PC-9 (cell line): ENCODE measurements around the gene SLC44A5. TPM values are rescaled to one million over a fixed set of nuclear protein-coding genes. Genes with fewer than 3 reads are reported as not detected.

Experiments
- BruUV-seq: library from RNA; stranded (reverse); fragments of 400-500 nt; replicated peaks from 2 replicates; lab custom pipeline; 2021; lab: Mats Ljungman, UMichigan
- CTCF ChIA-PET: fragments of 300-600 bp; sonication (Branson Sonifier 250); formaldehyde crosslinking; loops from one replicate; lab custom pipeline; 2022; ENCODE audit warnings: antibody characterized with exemption; lab: Charles Lee
- POLR2A ChIA-PET: fragments of 300-600 bp; sonication (Branson Sonifier 250); formaldehyde crosslinking; loops from one replicate; lab custom pipeline; 2022; ENCODE audit warnings: antibody characterized with exemption; ENCODE audit not compliant: unreplicated experiment; lab: Charles Lee
- DNase-seq, 2 experiments: peaks; one replicate each; pipeline versions ENCODE4 v3.0.0 to v3.0.0-alpha.2; 2015 to 2022; ENCODE audit warnings: mixed read lengths in 1 of 2
- H2AFZ ChIP-seq: fragments of 200-600 bp; sonication (generic); 2 replicates; pipeline ENCODE4 v1.8.1; 2017; ENCODE audit warnings: antibody characterized with exemption
- H3F3A ChIP-seq: fragments of 200-600 bp; sonication (generic); 2 replicates; pipeline ENCODE4 v1.8.1; 2017; ENCODE audit warnings: antibody characterized with exemption, mild to moderate bottlenecking, low read depth; ENCODE audit not compliant: insufficient read depth
- H3K27ac ChIP-seq: fragments of 200-600 bp; sonication (generic); 2 replicates; pipeline ENCODE4 v1.6.1; 2016; ENCODE audit warnings: mixed run types
- H3K27me3 ChIP-seq: fragments of 200-600 bp; sonication (generic); 2 replicates; pipeline ENCODE4 v1.6.1; 2016; ENCODE audit warnings: low read depth, mixed run types; ENCODE audit not compliant: insufficient read depth
- H3K36me3 ChIP-seq: fragments of 200-600 bp; sonication (generic); 2 replicates; pipeline ENCODE4 v1.6.1; 2016; ENCODE audit warnings: low read depth, mixed run types
- H3K4me1 ChIP-seq: fragments of 200-600 bp; sonication (generic); replicated peaks from 2 replicates; pipeline ENCODE4 v1.6.1; 2016; ENCODE audit warnings: mixed run types; ENCODE audit not compliant: insufficient read depth
- H3K4me2 ChIP-seq: fragments of 200-600 bp; sonication (generic); 2 replicates; pipeline ENCODE4 v1.6.1; 2017; ENCODE audit warnings: mixed run types
- H3K4me3 ChIP-seq: fragments of 200-600 bp; sonication (generic); 2 replicates; pipeline ENCODE4 v1.6.1; 2016; ENCODE audit warnings: mixed run types
- H3K79me2 ChIP-seq: fragments of 200-600 bp; sonication (generic); 2 replicates; pipeline ENCODE4 v1.6.1; 2017; ENCODE audit warnings: low read depth, mixed run types
- H3K9me2 ChIP-seq: fragments of 200-600 bp; sonication (generic); 2 replicates; pipeline ENCODE4 v1.8.1; 2017; ENCODE audit warnings: mild to moderate bottlenecking; ENCODE audit not compliant: insufficient read depth
- H3K9me3 ChIP-seq: fragments of 200-600 bp; sonication (generic); 2 replicates; pipeline ENCODE4 v1.8.1; 2016; ENCODE audit warnings: low read depth; ENCODE audit not compliant: insufficient read depth
- H4K20me1 ChIP-seq: fragments of 200-600 bp; sonication (generic); 2 replicates; pipeline ENCODE4 v1.8.1; 2017; ENCODE audit not compliant: insufficient read depth
- EZH2 ChIP-seq: fragments of 200-600 bp; sonication (generic); IDR thresholded peaks from 2 replicates; pipeline ENCODE4 v1.8.0; 2017; ENCODE audit warnings: antibody characterized with exemption, low read depth
- intact Hi-C: fragments of 100-400 bp; cut with micrococcal nuclease; formaldehyde crosslinking; loops from one replicate; pipeline ENCODE4 v1.10.0; 2022; ENCODE audit not compliant: unreplicated experiment
- total RNA-seq: library from RNA; stranded (reverse); gene quantifications from 2 replicates; pipeline ENCODE4 v1.2.3, GENCODE V29; 2021
- TF ChIP-seq, protein P1 (sequence below): fragments of 200-600 bp; sonication (generic); conservative IDR thresholded peaks from 2 replicates; pipeline ENCODE4 v1.6.1; 2017; ENCODE audit warnings: mixed run types, antibody characterized with exemption, mild to moderate bottlenecking, moderate library complexity

Gene SLC44A5
- total RNA-seq, 1 experiment from 2014 or later = 0.09 TPM

GRCh38 chr1:75632350-75632949, 21.5 kb upstream of the SLC44A5 start:
- POLR2A ChIA-PET = no interaction called here
- no peak for DNase-seq

DNA sequence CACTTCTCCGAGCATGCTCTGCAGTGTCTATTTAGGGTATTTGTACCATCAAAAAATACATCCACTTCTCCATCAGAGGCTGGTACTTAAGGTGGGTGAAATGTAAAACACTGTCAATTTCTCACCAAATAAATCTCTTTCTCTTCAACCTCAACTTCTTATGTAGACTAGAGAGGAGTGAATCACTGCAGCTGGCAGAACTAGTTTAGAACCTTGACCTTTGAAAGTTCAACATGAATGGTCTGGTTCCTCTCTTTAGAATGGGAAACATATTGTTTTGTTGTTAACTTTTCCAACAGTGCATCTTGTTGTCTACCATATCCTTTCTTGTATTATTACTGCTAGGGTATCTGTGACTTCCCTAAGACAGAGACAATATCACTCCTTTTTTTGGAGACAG, 20.1 kb upstream of the SLC44A5 start:
- CTCF ChIA-PET = no interaction called here
- intact Hi-C loops = loop anchor here (5.0 kb wide), 1 partner anchor 364 kb away; no protein-coding TSS in a partner anchor
- H3K4me1 ChIP-seq = no peaks in the 10 kb centered on the region
- no peaks in the 10 kb centered on the region for H3K27me3 ChIP-seq
- no peaks in the 10 kb centered on the region for H3K9me2 ChIP-seq
- H4K20me1 ChIP-seq = no peaks in the 10 kb centered on the region
- H2AFZ ChIP-seq = 0 out of 2 replicates have a peak overlapping the region, but pooled peaks have one; percentile 66
- H3F3A ChIP-seq = no peaks in the 10 kb centered on the region
- H3K79me2 ChIP-seq = no peaks in the 10 kb centered on the region
- H3K4me2 ChIP-seq = no peak overlapping the region
- POLR2A ChIA-PET = no interaction called here
- H3K36me3 ChIP-seq = no peaks in the 10 kb centered on the region
- no peak for DNase-seq
- BruUV-seq = no TSS peak
- H3K27ac ChIP-seq = no peak overlapping the region
- H3K4me3 ChIP-seq = no peak overlapping the region
- no peaks in the 10 kb centered on the region for H3K9me3 ChIP-seq
- TF ChIP-seq EZH2 = no peak
- TF ChIP-seq, protein P1, sequence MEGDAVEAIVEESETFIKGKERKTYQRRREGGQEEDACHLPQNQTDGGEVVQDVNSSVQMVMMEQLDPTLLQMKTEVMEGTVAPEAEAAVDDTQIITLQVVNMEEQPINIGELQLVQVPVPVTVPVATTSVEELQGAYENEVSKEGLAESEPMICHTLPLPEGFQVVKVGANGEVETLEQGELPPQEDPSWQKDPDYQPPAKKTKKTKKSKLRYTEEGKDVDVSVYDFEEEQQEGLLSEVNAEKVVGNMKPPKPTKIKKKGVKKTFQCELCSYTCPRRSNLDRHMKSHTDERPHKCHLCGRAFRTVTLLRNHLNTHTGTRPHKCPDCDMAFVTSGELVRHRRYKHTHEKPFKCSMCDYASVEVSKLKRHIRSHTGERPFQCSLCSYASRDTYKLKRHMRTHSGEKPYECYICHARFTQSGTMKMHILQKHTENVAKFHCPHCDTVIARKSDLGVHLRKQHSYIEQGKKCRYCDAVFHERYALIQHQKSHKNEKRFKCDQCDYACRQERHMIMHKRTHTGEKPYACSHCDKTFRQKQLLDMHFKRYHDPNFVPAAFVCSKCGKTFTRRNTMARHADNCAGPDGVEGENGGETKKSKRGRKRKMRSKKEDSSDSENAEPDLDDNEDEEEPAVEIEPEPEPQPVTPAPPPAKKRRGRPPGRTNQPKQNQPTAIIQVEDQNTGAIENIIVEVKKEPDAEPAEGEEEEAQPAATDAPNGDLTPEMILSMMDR = no peak

More at GRCh38 chr1:75632350-75632949, 21.5 kb upstream of the SLC44A5 start:
- Histone ChIP-seq H3K4me3 (no peak overlapping the region), H3K27ac (no peak overlapping the region), H3K4me1 (no peaks in the 10 kb centered on the region), H3K27me3 (no peaks in the 10 kb centered on the region), H3K9me2 (no peaks in the 10 kb centered on the region), H2AFZ (no peak overlapping the region), H3K9me3 (no peaks in the 10 kb centered on the region), H3K36me3 (no peaks in the 10 kb centered on the region), H3K79me2 (no peaks in the 10 kb centered on the region), H3F3A (no peaks in the 10 kb centered on the region), H4K20me1 (no peaks in the 10 kb centered on the region), H3K4me2 (no peak overlapping the region)
- BruUV-seq = no TSS peak
- CTCF ChIA-PET = interaction anchor here (1.4 kb wide), 1 partner anchor 367 kb away, joined by 3 read pairs; no protein-coding TSS in a partner anchor
- intact Hi-C loops = loop anchor here (2.0 to 5.0 kb wide), 2 partner anchors 365 to 860 kb away; no protein-coding TSS in a partner anchor
- no peak for TF ChIP-seq EZH2
- TF ChIP-seq, protein P1 = peak; percentile 87

GRCh38 chr1:75630004-75630594, 19.2 kb upstream of the SLC44A5 start:
- Histone ChIP-seq H2AFZ (no peak overlapping the region), H3K4me1 (no peaks in the 10 kb centered on the region), H3K79me2 (no peaks in the 10 kb centered on the region), H3K4me3 (no peak overlapping the region), H3K9me2 (no peaks in the 10 kb centered on the region), H3K27me3 (no peaks in the 10 kb centered on the region), H3K36me3 (no peaks in the 10 kb centered on the region), H4K20me1 (no peaks in the 10 kb centered on the region), H3K9me3 (no peaks in the 10 kb centered on the region), H3K27ac (no peak overlapping the region), H3K4me2 (no peak overlapping the region), H3F3A (no peaks in the 10 kb centered on the region)
- intact Hi-C loops = loop anchor here (5.0 kb wide), 1 partner anchor 363 kb away; no protein-coding TSS in a partner anchor
- CTCF ChIA-PET = no interaction called here
- BruUV-seq = no TSS peak
- DNase-seq = no peak
- TF ChIP-seq, protein P1 = no peak
- TF ChIP-seq EZH2 = no peak
- POLR2A ChIA-PET = no interaction called here
